Measurements from ENCODE around the gene UNC5B.

The UNC5B gene

DNA sequence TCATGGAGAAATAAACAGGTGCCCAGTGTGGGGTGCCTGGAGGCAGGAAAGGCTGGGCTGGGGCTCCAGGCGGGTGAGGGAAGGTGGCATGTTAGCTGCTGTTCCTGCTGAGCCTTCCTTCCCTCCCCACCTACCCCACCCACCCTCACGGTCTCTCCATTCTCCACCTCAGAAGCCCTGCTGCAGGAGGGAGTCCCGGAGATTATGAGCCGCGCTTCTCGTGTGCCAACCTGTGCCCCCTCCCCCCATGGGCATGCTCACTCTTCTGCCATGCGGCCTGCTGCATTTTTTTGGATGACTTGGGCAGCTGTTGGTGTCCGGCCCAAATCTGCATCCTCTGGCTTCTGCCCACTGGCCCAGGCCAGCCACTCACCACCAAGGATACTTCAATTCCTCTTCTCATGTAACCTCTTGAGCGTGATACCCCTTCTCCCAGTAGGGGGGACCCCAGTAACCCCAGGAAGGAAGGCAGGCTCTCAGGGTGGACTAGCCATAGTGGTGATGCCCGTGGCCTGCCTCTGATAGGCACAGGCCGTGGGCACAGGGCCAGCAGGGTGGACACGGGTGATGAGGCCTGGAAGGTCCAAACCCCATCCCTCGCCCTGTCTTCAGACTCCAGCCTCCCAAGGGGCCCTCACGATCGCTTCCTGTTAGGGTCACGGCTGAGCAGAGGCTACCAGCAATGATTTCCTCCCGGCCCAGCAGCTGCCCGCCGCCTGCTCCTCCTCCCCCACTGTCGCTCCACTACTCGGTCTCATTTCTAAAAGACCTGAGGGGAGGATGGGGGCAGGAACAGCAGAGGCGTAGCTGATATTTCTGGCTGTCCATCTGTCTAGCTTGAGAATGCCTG, 27.8 kb downstream of the UNC5B start:
- DNase-seq, result no peak

DNA sequence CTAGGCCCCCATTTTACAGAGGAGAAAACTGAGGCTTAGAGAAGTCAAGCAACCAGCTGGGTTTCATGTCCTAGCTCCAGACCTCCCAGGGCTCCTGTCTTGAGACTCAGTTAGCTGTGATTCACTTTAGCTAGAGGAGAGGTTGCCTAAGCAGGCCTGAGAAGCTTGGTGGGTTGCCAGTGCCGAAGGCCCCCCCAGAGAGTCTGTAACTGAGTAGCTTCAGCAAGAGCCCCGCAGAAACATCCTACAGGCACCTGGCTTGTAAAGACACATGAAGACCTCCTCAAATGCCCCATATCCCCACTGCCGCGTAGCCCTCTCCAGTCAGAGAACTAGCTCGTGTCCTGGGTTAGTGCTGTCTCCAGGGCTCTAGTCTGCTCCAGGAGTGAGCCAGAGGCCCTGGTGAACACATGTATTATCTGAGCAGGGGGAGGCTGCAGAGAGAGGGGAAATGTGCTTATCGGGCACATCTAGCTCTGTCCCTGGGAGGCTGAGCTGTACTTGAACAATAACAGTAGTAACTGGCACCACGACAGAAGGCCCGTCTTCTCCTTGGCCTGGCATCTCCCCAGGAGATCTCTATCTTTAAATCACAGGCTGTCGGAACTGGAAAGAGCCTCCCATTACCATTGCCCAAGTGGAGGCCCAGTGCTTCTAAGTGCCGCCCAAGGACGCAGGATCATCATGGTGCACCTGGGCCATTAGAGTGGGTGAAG, 28.9 kb downstream of the UNC5B start:
- DNase-seq, result no peak

DNA sequence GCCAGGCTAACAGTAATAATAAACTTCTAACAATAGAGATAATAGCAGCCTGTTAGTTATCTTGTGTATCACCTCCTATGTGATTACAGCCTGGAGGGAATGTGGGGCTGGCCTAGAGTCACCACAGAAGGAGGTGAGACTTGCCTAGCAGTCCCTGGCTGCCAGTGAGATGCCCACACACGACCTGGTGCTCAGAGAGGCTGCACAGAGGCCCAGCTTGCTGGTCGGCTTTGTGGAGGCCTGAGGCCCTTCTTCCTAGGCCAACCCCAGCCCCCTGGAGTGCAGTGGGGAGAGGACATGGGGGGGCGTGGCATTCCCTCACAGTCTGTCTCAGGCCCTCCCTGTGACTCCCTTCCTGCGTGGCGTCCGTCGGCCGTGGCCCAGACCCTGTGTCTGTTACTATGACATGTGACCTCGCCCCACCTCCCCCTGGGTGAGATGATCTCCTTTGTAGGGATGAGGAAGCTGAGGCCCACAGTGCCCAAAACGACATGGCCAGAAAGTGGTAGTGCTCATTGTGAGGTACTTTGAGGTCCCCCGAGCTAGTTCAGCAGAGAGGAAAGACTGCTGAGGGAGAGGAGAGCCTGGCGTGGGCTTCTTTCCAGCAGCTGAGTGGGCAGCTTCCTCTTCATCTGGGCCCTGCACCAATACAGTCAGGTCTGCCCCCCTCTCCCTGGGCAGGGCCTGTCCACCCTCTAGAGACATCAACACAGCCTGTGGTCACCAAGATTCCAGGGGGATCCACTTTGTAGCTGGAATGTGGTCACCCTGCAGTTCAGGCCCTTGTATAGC, 29.7 kb downstream of the UNC5B start:
- DNase-seq, result no peak

- no peak for DNase-seq
These were observed 30.2 kb downstream of the UNC5B start for GRCh38 chr10:71242622-71243009.

- DNase-seq, result no peak
These were observed 31.5 kb downstream of the UNC5B start for GRCh38 chr10:71243756-71244395.

DNA sequence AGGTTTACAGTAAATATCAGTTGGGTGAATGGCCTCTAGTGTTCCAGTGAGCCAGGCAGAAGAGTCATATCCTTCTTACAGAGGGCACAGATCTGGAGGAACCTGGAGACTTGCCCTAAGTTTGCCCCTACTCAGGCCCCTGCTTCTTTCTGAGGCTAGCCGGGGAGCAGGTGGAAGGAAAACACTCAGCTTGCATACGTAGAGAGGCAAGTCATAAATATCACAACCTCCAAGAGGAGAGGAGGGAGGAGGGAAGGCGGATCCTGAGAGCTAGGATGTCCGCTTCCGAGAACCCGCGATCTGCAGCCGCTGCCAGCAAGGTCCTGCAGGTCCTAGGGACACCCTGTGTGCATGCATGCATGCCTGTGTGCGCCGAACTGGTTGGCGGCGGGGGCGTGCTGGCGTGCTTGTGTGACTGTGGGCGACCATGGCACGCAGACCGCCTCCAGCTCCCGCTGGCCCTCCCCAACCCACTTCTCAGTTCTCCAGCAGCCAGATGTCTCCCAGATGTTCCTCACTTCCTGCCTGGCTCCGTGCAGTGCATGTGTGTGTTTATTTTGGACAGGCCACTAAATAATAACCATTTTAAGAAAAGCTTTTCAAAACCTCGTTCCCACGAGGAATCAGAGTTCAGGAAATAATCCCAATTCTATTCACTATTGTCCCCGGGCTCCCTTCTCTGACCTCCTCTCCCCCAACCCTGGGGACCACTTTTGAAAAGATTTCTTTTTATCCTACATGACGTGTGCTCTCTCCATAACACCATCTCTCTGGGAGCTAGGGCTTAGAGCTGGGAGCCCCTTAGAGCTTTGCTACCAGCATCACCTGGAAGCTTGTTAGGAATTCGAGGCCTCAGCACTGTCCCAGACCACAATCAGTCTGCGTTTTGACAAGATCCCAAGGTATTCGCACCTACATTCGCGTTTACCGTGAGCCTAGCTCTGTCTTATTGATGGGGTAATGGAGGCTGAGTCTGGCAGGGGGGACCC, 32.4 kb downstream of the UNC5B start:
- no peak for DNase-seq

- DNase-seq, result no peak
These were observed 33.3 kb downstream of the UNC5B start for GRCh38 chr10:71245420-71246325.

- no peak for DNase-seq
These were observed 34.4 kb downstream of the UNC5B start for GRCh38 chr10:71246591-71247413.

DNA sequence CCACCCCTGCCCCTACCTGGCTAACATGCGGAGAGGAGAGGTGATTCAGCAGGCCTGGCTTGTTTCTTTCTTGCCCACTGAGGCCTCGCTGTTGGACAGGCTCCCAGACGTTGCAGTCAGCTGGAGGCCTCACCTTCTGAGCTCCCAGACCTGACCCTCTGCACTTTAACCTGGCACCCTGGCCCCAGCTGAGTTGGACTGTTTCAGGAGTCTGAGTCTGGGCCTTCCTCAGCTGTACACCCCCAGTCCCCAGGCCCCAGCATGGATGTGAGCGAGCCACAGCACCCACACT, 35.0 kb downstream of the UNC5B start:
- DNase-seq, result no peak

DNA sequence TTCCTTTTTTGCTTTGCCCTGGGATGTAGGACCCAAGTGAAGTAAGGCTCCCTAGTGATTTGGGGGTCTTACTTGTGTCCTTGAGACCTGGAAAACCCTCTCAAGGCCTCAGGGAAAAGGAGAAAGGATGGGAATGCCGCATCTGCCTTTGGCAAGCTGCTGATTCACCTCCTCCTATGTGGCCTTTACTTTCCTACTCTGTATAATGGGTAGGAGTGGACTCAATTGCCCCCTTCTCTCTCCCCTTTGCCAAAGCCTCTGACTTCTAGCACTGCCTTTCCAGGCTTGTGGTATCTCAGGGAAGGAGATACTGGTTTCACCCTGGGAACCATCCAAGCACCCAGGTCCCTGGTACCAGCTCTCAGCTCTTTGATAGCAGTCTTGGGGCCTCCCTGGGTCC, 35.4 kb downstream of the UNC5B start:
- no peak for DNase-seq

GRCh38 chr10:71248210-71248609, 35.8 kb downstream of the UNC5B start:
- no peak for DNase-seq

- no peak for DNase-seq
These were observed 37.6 kb downstream of the UNC5B start for GRCh38 chr10:71249996-71250395.

DNA sequence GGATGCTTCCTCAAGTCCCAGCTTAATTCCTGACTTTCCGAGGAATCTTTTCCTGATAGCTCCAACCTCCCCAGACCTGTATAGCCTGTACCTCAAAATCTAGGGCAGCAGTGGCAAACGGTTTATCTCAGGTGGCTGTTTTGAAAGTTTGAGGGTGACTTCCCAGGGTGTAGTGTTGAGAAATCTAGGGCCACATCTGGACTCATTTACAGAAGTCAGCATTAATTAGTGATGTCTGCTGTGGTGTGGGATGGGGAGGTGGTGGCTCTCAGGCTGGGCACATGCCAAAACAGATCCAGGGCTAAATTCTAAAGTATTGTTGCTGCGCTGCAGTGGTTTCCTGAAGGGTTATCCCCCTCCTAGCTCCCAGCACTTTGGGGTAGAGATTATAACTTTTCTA, 38.0 kb downstream of the UNC5B start:
- no peak for DNase-seq

DNA sequence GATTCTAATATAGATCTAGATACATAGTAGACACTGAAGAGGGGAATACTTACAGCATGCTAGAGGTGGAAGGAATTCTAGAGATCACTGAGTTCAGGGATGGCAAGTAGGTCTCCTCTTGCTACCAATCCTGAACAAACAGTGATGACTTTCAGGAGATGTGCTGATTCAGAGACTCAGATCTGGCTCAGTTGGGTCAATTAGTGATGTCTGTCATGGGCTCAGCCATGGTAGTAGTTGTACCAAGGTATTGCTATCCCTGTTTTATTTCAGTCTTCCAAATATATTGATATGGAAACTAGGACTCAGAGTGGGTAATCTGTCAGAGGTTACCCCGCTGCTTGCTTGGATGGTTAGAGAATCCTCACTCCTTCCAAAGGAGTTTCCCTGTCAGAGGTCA, 38.5 kb downstream of the UNC5B start:
- no peak for DNase-seq

DNA sequence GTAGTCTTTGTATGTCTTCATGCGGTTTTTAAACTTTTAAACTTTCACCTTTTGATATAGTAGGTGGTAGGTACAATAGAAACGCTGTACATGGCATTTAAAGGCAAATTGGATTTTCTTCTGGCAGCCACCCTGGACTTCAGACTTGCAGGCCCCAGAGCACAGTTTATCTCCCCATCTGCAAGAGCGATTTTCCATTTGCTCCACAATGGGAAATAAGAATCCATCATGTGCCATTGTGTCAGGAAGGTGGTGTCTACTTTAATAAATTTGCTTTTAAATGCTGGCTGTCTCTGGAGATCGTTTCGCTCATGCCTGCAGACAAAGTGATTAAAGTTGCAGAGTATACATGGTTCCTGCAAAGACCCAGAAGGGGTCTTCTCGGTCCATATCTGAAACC, 38.9 kb downstream of the UNC5B start:
- DNase-seq, result no peak

GRCh38 chr10:71252220-71252619, 39.9 kb downstream of the UNC5B start:
- no peak for DNase-seq

DNA sequence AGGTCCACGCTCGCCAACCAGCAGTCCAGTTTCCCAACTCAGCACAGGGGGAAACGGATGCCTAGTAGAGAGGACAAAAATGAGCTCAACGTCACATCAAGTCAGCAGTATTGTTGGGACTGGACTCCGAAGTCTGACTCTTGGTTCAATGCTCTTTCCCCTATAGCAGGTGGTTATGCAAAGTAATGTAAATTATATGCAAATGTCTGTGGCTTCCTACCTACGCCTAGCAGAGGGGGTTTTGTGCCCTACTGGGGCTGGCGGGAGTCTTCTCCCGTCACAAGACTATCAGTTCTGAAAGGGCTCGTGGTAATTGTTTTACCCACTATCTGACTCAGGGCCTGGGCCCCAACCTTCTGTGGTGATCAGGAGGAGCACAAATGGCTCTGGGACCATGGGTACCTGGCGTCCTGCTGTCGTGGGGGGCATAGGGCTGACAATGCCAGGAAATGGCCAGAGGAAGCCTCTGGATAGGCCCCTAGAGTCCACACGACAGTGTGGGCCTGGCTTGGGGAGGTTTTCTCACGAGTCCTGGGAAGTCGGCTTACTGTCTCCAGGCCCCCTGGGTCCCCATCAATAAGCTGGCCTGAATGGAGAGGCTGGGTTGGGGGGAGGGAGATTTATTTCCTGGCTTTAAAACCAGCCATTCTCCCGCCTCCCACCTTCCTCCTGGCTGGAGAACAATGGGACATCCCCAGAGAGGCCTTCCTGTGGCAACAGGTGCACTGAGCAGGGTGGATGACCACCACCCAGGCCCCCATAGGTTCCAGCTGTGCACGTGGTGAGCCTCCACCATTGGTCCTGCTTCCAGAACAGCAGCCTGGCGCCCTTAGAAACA, 41.8 kb downstream of the UNC5B start:
- DNase-seq, result no peak

- no peak for DNase-seq
These were observed 42.6 kb downstream of the UNC5B start for GRCh38 chr10:71254834-71255549.

DNA sequence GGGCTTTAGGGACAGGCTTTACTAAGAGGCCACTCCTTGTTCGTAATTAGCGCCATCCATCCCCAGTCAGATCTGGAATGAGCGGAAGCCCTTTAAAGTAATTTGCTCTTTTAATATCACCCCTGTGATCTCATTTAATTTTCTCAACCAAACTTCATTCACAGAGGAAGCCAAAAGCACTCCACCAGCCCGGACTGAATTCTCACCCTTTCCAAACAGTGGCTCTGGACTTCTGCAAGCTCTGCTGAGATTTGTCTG, 43.1 kb downstream of the UNC5B start:
- no peak for DNase-seq

Measured in NCI-H446 treated with DMSO at 0.1 percent for 48 hours (cell line).